ENCODE measurements around the gene MICU1. TPM values are rescaled to one million over a fixed set of nuclear protein-coding genes. Genes with fewer than 3 reads are reported as not detected.

MICU1 gene
- total RNA-seq, 1 experiment from 2014 or later = 39.4 TPM

- TF ChIP-seq, protein P1, sequence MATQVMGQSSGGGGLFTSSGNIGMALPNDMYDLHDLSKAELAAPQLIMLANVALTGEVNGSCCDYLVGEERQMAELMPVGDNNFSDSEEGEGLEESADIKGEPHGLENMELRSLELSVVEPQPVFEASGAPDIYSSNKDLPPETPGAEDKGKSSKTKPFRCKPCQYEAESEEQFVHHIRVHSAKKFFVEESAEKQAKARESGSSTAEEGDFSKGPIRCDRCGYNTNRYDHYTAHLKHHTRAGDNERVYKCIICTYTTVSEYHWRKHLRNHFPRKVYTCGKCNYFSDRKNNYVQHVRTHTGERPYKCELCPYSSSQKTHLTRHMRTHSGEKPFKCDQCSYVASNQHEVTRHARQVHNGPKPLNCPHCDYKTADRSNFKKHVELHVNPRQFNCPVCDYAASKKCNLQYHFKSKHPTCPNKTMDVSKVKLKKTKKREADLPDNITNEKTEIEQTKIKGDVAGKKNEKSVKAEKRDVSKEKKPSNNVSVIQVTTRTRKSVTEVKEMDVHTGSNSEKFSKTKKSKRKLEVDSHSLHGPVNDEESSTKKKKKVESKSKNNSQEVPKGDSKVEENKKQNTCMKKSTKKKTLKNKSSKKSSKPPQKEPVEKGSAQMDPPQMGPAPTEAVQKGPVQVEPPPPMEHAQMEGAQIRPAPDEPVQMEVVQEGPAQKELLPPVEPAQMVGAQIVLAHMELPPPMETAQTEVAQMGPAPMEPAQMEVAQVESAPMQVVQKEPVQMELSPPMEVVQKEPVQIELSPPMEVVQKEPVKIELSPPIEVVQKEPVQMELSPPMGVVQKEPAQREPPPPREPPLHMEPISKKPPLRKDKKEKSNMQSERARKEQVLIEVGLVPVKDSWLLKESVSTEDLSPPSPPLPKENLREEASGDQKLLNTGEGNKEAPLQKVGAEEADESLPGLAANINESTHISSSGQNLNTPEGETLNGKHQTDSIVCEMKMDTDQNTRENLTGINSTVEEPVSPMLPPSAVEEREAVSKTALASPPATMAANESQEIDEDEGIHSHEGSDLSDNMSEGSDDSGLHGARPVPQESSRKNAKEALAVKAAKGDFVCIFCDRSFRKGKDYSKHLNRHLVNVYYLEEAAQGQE (IDR thresholded peaks at IDR 0.05; ENCODE audit: low read depth) = no peak
- TF ChIP-seq EZH2 (IDR thresholded peaks at IDR 0.05) (no peak), ZFX (IDR thresholded peaks at IDR 0.05) (no peak), EGR1 (IDR thresholded peaks at IDR 0.05; ENCODE audit: low read depth) (no peak)
Observed at GRCh38 chr10:72392571-72392970, 233.3 kb downstream of the MICU1 start (continued).

GRCh38 chr10:72390764-72391163 lies 235.1 kb downstream of the MICU1 start:
- no peaks in the 10 kb centered on the region for H3K9me3 ChIP-seq (ENCODE audit: control insufficient read depth in 1 of 2, insufficient read depth in 1 of 2, low read depth in 1 of 2, low read length in 2 of 2)
- no peak overlapping the region for H3K4me3 ChIP-seq (replicated peaks in 1 of 2; ENCODE audit: low read depth in 1 of 2, low read length in 2 of 2)
- no peak overlapping the region for H3K27ac ChIP-seq (ENCODE audit: low read depth, low read length)
- no peak for ATAC-seq
- no peaks in the 10 kb centered on the region for H4K20me1 ChIP-seq (ENCODE audit: insufficient read depth)
- H3K4me1 ChIP-seq (ENCODE audit: control insufficient read depth in 1 of 2, insufficient read depth in 2 of 2, low read length in 2 of 2) = no peaks in the 10 kb centered on the region
- no peaks in the 10 kb centered on the region for H3K36me3 ChIP-seq (ENCODE audit: control insufficient read depth in 1 of 2, insufficient read depth in 2 of 2, low read length in 2 of 2)
- no peaks in the 10 kb centered on the region for H3K9me2 ChIP-seq (ENCODE audit: insufficient read depth)
- CTCF ChIA-PET = no interaction called here
- H3K9ac ChIP-seq (ENCODE audit: low read length) = no peak overlapping the region
- H3K79me2 ChIP-seq (ENCODE audit: insufficient read depth, low read length) = no peaks in the 10 kb centered on the region
- intact Hi-C loops (cut with micrococcal nuclease) = no loop called here
- no peaks in the 10 kb centered on the region for H3K27me3 ChIP-seq (ENCODE audit: insufficient read depth, low read length)
- RAD21 ChIA-PET (ENCODE audit: low non-redundant PET in 1 of 2, low total read pairs in 2 of 2, uncharacterized antibody in 2 of 2, unreplicated experiment in 2 of 2) = no interaction called here
- BruUV-seq (replicated peaks) = no TSS peak
- TF ChIP-seq EGR1 (IDR thresholded peaks at IDR 0.05; ENCODE audit: low read depth) (no peak), JUND (IDR thresholded peaks at IDR 0.05) (no peak)
- TF ChIP-seq, protein P1 (IDR thresholded peaks at IDR 0.05; ENCODE audit: low read depth) = no peak
- no peak overlapping the region for H3K4me2 ChIP-seq (ENCODE audit: low read length)
- POLR2A ChIA-PET = no interaction called here
- no peak overlapping the region for H2AFZ ChIP-seq (ENCODE audit: low read depth, low read length, poor library complexity, severe bottlenecking)
- DNase-seq (ENCODE audit: low read depth, low spot score) = no peak

Measured in HCT116 (cell line).